ENCODE data around the gene PHLDA3. TPM values are rescaled to one million over a fixed set of nuclear protein-coding genes. Genes with fewer than 3 reads are reported as not detected.
A peak's percentile ranks its signal among the peaks of the same experiment; 100 is the strongest.

Gene PHLDA3
- total and polyA plus RNA-seq, 2 donors from 2014 or later = 25.6 to 27.3 TPM

GRCh38 chr1:201483373-201483949 lies 14.5 kb upstream of the PHLDA3 start:
- H3K4me1 ChIP-seq (ENCODE audit: control insufficient read depth in 2 of 3, insufficient read depth in 2 of 3, low read depth in 1 of 3, low read length in 3 of 3) = peaks cover 0 to 16% (median 6%) of the 10 kb centered on the region in 3 donors
- H3K9me3 ChIP-seq (ENCODE audit: control insufficient read depth in 2 of 3, insufficient read depth in 1 of 3, low read length in 3 of 3) = no peaks in the 10 kb centered on the region
- TF ChIP-seq CTCF (IDR thresholded peaks at IDR 0.05; ENCODE audit: borderline replicate concordance, extremely low read depth, insufficient read depth) = no peak
- H3K27ac ChIP-seq (ENCODE audit: low read depth in 2 of 2, low read length in 2 of 2) = no peak overlapping the region
- DNase-seq (no peak), FAIRE-seq (no peak)
- peaks cover 3% of the 10 kb centered on the region for H3K27me3 ChIP-seq (ENCODE audit: control insufficient read depth, insufficient read depth, low read length)
- no peak overlapping the region for H3K9ac ChIP-seq (ENCODE audit: low read length in 3 of 3)
- intact Hi-C loops (cut with DNase I) = no loop called here
- peaks cover 0 to 35% (median 15%) of the 10 kb centered on the region in 3 donors for H3K36me3 ChIP-seq (ENCODE audit: control insufficient read depth in 2 of 3, insufficient read depth in 3 of 3, low read length in 3 of 3)
- H3K4me3 ChIP-seq (ENCODE audit: low read length in 3 of 3) = no peak overlapping the region

DNA sequence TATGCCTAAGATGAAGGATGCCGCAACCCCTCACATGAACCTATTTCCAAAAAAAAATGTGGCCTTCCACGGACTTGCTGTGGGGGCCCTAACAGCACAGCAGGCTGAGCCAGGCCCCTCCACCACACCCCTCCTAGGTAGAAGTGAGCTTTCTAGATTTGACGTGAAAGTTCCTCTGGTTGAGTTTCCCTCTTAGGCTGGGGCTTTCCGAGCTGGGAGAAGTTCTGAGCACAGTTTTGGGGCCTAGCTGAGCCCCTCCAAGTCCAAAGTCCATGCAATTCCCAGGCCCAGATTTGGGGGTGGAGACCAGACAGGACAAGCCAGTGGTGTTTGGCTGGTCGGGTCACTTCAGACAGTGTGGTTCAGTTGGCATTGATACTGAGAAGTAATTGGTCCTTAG lies 13.8 kb upstream of the PHLDA3 start:
- intact Hi-C loops (cut with DNase I) = no loop called here
- H3K4me1 ChIP-seq (ENCODE audit: control insufficient read depth in 2 of 3, insufficient read depth in 2 of 3, low read depth in 1 of 3, low read length in 3 of 3) = peaks cover 0 to 16% (median 6%) of the 10 kb centered on the region in 3 donors
- FAIRE-seq = no peak

GRCh38 chr1:201481761-201482493 lies 12.9 kb upstream of the PHLDA3 start:
- Histone ChIP-seq H3K9ac (ENCODE audit: low read length in 3 of 3) (peak overlapping the region in 2 of 3 donors; percentile 27 to 67), H3K27me3 (ENCODE audit: control insufficient read depth, insufficient read depth, low read length) (peaks cover 3% of the 10 kb centered on the region), H3K9me3 (ENCODE audit: control insufficient read depth in 2 of 3, insufficient read depth in 1 of 3, low read length in 3 of 3) (no peaks in the 10 kb centered on the region), H3K27ac (ENCODE audit: low read depth in 2 of 2, low read length in 2 of 2) (no peak overlapping the region), H3K36me3 (ENCODE audit: control insufficient read depth in 2 of 3, insufficient read depth in 3 of 3, low read length in 3 of 3) (peaks cover 0 to 28% (median 11%) of the 10 kb centered on the region in 3 donors), H3K4me1 (ENCODE audit: control insufficient read depth in 2 of 3, insufficient read depth in 2 of 3, low read depth in 1 of 3, low read length in 3 of 3) (peaks cover 0 to 16% (median 6%) of the 10 kb centered on the region in 3 donors), H3K4me3 (ENCODE audit: low read length in 3 of 3) (peak overlapping the region in 2 of 3 donors; percentile 39)
- DNase-seq = peak; percentile 92 to 95 (median 94)
- FAIRE-seq = no peak
- intact Hi-C loops (cut with DNase I) = no loop called here
- peak; percentile 94 for TF ChIP-seq CTCF (IDR thresholded peaks at IDR 0.05; ENCODE audit: borderline replicate concordance, extremely low read depth, insufficient read depth)

More for the DNA sequence above, 13.8 kb upstream of the PHLDA3 start:
- Histone ChIP-seq H3K27ac (ENCODE audit: low read depth in 2 of 2, low read length in 2 of 2) (no peak overlapping the region), H3K27me3 (ENCODE audit: control insufficient read depth, insufficient read depth, low read length) (peaks cover 3% of the 10 kb centered on the region), H3K9ac (ENCODE audit: low read length in 3 of 3) (peak overlapping the region in 1 of 3 donors; percentile 67), H3K36me3 (ENCODE audit: control insufficient read depth in 2 of 3, insufficient read depth in 3 of 3, low read length in 3 of 3) (peaks cover 0 to 35% (median 12%) of the 10 kb centered on the region in 3 donors), H3K9me3 (ENCODE audit: control insufficient read depth in 2 of 3, insufficient read depth in 1 of 3, low read length in 3 of 3) (no peaks in the 10 kb centered on the region), H3K4me3 (ENCODE audit: low read length in 3 of 3) (no peak overlapping the region)
- TF ChIP-seq CTCF (IDR thresholded peaks at IDR 0.05; ENCODE audit: borderline replicate concordance, extremely low read depth, insufficient read depth) = no peak
- no peak for DNase-seq
